Vagina (tissue), 2 donors: Measurements from ENCODE around the gene P2RY4. TPM values are rescaled to one million over a fixed set of nuclear protein-coding genes. Genes with fewer than 3 reads are reported as not detected.
A peak's percentile ranks its signal among the peaks of the same experiment; 100 is the strongest.

Experiments used
- DNase-seq, 2 donors: peaks; one replicate each; pipeline ENCODE4 v3.0.0-alpha.2; 2017; ENCODE audit errors: extremely low spot score in 2 of 2
- H3K27ac ChIP-seq: fragments of 200-600 bp; sonication (generic); one replicate; pipeline ENCODE4 v1.5.1; 2019
- H3K27me3 ChIP-seq: fragments of 200-600 bp; sonication (generic); one replicate; pipeline ENCODE4 v1.5.1; 2019
- H3K36me3 ChIP-seq, 2 donors: fragments of 200-600 bp; sonication (generic); one replicate each; pipeline ENCODE4 v1.5.1; 2017 to 2019
- H3K4me1 ChIP-seq: fragments of 200-600 bp; sonication (generic); one replicate; pipeline ENCODE4 v1.5.1; 2019
- H3K4me3 ChIP-seq, 2 donors: fragments of 200-600 bp; sonication (generic); 1 replicate in 1 of 2; 2 replicates in 1 of 2; pipeline ENCODE4 v1.5.1; 2016 to 2019
- H3K9me3 ChIP-seq: fragments of 200-600 bp; sonication (generic); one replicate; pipeline ENCODE4 v1.5.1; 2019
- CTCF ChIP-seq, 3 experiments: fragments of 450-650 bp in 2 of 3; fragments of 200-600 bp in 1 of 3; sonication (generic) in 1 of 3; IDR thresholded peaks; one replicate each; pipeline ENCODE4 v1.5.1; 2017 to 2019; ENCODE audit warnings: antibody characterized with exemption in 3 of 3, mild to moderate bottlenecking in 2 of 3, moderate library complexity in 2 of 3
- POLR2A ChIP-seq, 2 donors: fragments of 450-650 bp; IDR thresholded peaks; one replicate each; pipeline ENCODE4 v1.6.1; 2017; ENCODE audit warnings: antibody characterized with exemption in 2 of 2, mild to moderate bottlenecking in 2 of 2, moderate library complexity in 2 of 2
- POLR2AphosphoS5 ChIP-seq, 2 donors: sonication (generic); formaldehyde crosslinking; IDR thresholded peaks; one replicate each; pipeline ENCODE4 v1.9.0; 2017; ENCODE audit warnings: antibody characterized with exemption in 2 of 2, mild to moderate bottlenecking in 2 of 2, low read depth in 1 of 2; ENCODE audit not compliant: insufficient read depth in 1 of 2
- intact Hi-C: fragments of 100-400 bp; cut with DNase I; formaldehyde crosslinking; loops from one replicate; pipeline ENCODE4 v1.15.1; 2023
- total RNA-seq: library from RNA; depleted of rRNA; stranded (reverse); fragments of >200 nt; gene quantifications from one replicate; pipeline ENCODE4 v1.2.3, GENCODE V29; 2016

Gene P2RY4
- total RNA-seq, result not detected

- Histone ChIP-seq H3K4me3 (no peak within 1 kb of the TSS), H3K9me3 (no peaks in the 10 kb centered on the region), H3K36me3 (no peaks in the 10 kb centered on the region), H3K4me1 (no peaks in the 10 kb centered on the region), H3K27ac (no peak within 1 kb of the TSS), H3K27me3 (no peaks in the 10 kb centered on the region)
- intact Hi-C loops, result no loop called here
- DNase-seq, result no peak
- TF ChIP-seq CTCF (IDR thresholded peaks at IDR 0.05), result no peak
- TF ChIP-seq POLR2A (IDR thresholded peaks at IDR 0.05), result no peak
- TF ChIP-seq POLR2AphosphoS5 (IDR thresholded peaks at IDR 0.05; ENCODE audit: insufficient read depth in 1 of 2, low read depth in 1 of 2), result no peak
Observed at GRCh38 chrX:70260104-70260503, at the start of gene P2RY4. Gene P2RY4, minus strand, starts transcription at chrX:70260204. Its CDS starts 580 bp downstream, at chrX:70259624.

- no peak overlapping the region for H3K27ac ChIP-seq
- H3K27me3 ChIP-seq, result no peaks in the 10 kb centered on the region
- H3K9me3 ChIP-seq, result no peaks in the 10 kb centered on the region
- no peak overlapping the region for H3K4me3 ChIP-seq
- H3K4me1 ChIP-seq, result no peaks in the 10 kb centered on the region
- TF ChIP-seq POLR2AphosphoS5 (IDR thresholded peaks at IDR 0.05; ENCODE audit: insufficient read depth in 1 of 2, low read depth in 1 of 2) (no peak), POLR2A (IDR thresholded peaks at IDR 0.05) (no peak), CTCF (IDR thresholded peaks at IDR 0.05) (no peak)
- H3K36me3 ChIP-seq, result no peaks in the 10 kb centered on the region
- DNase-seq, result no peak
- intact Hi-C loops, result no loop called here
Observed at GRCh38 chrX:70301716-70302115, 41.7 kb upstream of the P2RY4 start.

GRCh38 chrX:70293621-70294020 is 33.6 kb upstream of the P2RY4 start:
- Histone ChIP-seq H3K4me3 (no peak overlapping the region), H3K27ac (no peak overlapping the region), H3K9me3 (no peaks in the 10 kb centered on the region), H3K27me3 (no peaks in the 10 kb centered on the region), H3K4me1 (peaks cover 9% of the 10 kb centered on the region), H3K36me3 (no peaks in the 10 kb centered on the region)
- TF ChIP-seq POLR2A (IDR thresholded peaks at IDR 0.05) (no peak), CTCF (IDR thresholded peaks at IDR 0.05) (no peak), POLR2AphosphoS5 (IDR thresholded peaks at IDR 0.05; ENCODE audit: insufficient read depth in 1 of 2, low read depth in 1 of 2) (no peak)
- intact Hi-C loops, result no loop called here
- no peak for DNase-seq

GRCh38 chrX:70292788-70293187 is 32.8 kb upstream of the P2RY4 start:
- intact Hi-C loops, result no loop called here
- no peaks in the 10 kb centered on the region for H3K36me3 ChIP-seq
- H3K4me3 ChIP-seq, result no peak overlapping the region
- peaks cover 9% of the 10 kb centered on the region for H3K4me1 ChIP-seq
- no peak for DNase-seq
- H3K9me3 ChIP-seq, result no peaks in the 10 kb centered on the region
- H3K27me3 ChIP-seq, result no peaks in the 10 kb centered on the region
- no peak overlapping the region for H3K27ac ChIP-seq
- no peak for TF ChIP-seq POLR2A (IDR thresholded peaks at IDR 0.05)
- TF ChIP-seq CTCF (IDR thresholded peaks at IDR 0.05), result no peak
- no peak for TF ChIP-seq POLR2AphosphoS5 (IDR thresholded peaks at IDR 0.05; ENCODE audit: insufficient read depth in 1 of 2, low read depth in 1 of 2)

- DNase-seq, result no peak
- Histone ChIP-seq H3K27ac (peak within 1 kb of the TSS; percentile 70), H3K36me3 (peaks cover 0 to 3% of the 10 kb centered on the region in 2 donors), H3K4me3 (peak within 1 kb of the TSS; percentile 34 to 49), H3K4me1 (peaks cover 9% of the 10 kb centered on the region), H3K9me3 (no peaks in the 10 kb centered on the region), H3K27me3 (no peaks in the 10 kb centered on the region)
- TF ChIP-seq CTCF (IDR thresholded peaks at IDR 0.05), result no peak
- TF ChIP-seq POLR2A (IDR thresholded peaks at IDR 0.05), result no peak
- peak; percentile 33 to 49 for TF ChIP-seq POLR2AphosphoS5 (IDR thresholded peaks at IDR 0.05; ENCODE audit: insufficient read depth in 1 of 2, low read depth in 1 of 2)
- intact Hi-C loops, result no loop called here
Observed at GRCh38 chrX:70289793-70290770, 30.1 kb upstream of the P2RY4 start, which contains the start of the genes KIF4A and PDZD11. Gene KIF4A, plus strand, starts transcription at chrX:70290104. Its CDS starts 355 bp downstream, at chrX:70290459. Gene PDZD11, minus strand, starts transcription at chrX:70289927. Its CDS starts 586 bp downstream, at chrX:70289341.
